ENCODE measurements around the gene LHPP. TPM values are rescaled to one million over a fixed set of nuclear protein-coding genes. Genes with fewer than 3 reads are reported as not detected.

LHPP gene
- total RNA-seq, 1 donor from 2014 or later = 18.8 TPM

GRCh38 chr10:124460144-124460543 lies 1.5 kb upstream of the LHPP start:
- Mint-ChIP-seq H3K4me3 (ENCODE audit: unreplicated experiment) (no peak overlapping the region), H3K27ac (ENCODE audit: unreplicated experiment) (no peak overlapping the region), H3K4me1 (ENCODE audit: unreplicated experiment) (peaks cover 10% of the 10 kb centered on the region), H3K9me3 (ENCODE audit: unreplicated experiment) (no peaks in the 10 kb centered on the region), H3K27me3 (ENCODE audit: unreplicated experiment) (peaks cover 17% of the 10 kb centered on the region), H3K36me3 (ENCODE audit: unreplicated experiment) (no peaks in the 10 kb centered on the region)
- no peak for TF ChIP-seq CTCF (IDR thresholded peaks at IDR 0.05)
- DNase-seq (ENCODE audit: extremely low spot score, unreplicated experiment) = no peak

- Mint-ChIP-seq H3K27me3 (ENCODE audit: unreplicated experiment) (peaks cover 4% of the 10 kb centered on the region), H3K4me3 (ENCODE audit: unreplicated experiment) (peak overlapping the region; percentile 85), H3K4me1 (ENCODE audit: unreplicated experiment) (peaks cover 10% of the 10 kb centered on the region), H3K36me3 (ENCODE audit: unreplicated experiment) (no peaks in the 10 kb centered on the region), H3K27ac (ENCODE audit: unreplicated experiment) (peak overlapping the region; percentile 34), H3K9me3 (ENCODE audit: unreplicated experiment) (no peaks in the 10 kb centered on the region)
- no peak for DNase-seq (ENCODE audit: extremely low spot score, unreplicated experiment)
- no peak for TF ChIP-seq CTCF (IDR thresholded peaks at IDR 0.05)
These were observed 699 bp downstream of the LHPP start for GRCh38 chr10:124462348-124462695.

GRCh38 chr10:124464028-124464965 lies 2.7 kb downstream of the LHPP start:
- Mint-ChIP-seq H3K27ac (ENCODE audit: unreplicated experiment) (no peak overlapping the region), H3K36me3 (ENCODE audit: unreplicated experiment) (no peaks in the 10 kb centered on the region), H3K9me3 (ENCODE audit: unreplicated experiment) (no peaks in the 10 kb centered on the region), H3K27me3 (ENCODE audit: unreplicated experiment) (no peaks in the 10 kb centered on the region), H3K4me1 (ENCODE audit: unreplicated experiment) (peaks cover 8% of the 10 kb centered on the region), H3K4me3 (ENCODE audit: unreplicated experiment) (no peak overlapping the region)
- DNase-seq (ENCODE audit: extremely low spot score, unreplicated experiment) = no peak
- no peak for TF ChIP-seq CTCF (IDR thresholded peaks at IDR 0.05)

DNA sequence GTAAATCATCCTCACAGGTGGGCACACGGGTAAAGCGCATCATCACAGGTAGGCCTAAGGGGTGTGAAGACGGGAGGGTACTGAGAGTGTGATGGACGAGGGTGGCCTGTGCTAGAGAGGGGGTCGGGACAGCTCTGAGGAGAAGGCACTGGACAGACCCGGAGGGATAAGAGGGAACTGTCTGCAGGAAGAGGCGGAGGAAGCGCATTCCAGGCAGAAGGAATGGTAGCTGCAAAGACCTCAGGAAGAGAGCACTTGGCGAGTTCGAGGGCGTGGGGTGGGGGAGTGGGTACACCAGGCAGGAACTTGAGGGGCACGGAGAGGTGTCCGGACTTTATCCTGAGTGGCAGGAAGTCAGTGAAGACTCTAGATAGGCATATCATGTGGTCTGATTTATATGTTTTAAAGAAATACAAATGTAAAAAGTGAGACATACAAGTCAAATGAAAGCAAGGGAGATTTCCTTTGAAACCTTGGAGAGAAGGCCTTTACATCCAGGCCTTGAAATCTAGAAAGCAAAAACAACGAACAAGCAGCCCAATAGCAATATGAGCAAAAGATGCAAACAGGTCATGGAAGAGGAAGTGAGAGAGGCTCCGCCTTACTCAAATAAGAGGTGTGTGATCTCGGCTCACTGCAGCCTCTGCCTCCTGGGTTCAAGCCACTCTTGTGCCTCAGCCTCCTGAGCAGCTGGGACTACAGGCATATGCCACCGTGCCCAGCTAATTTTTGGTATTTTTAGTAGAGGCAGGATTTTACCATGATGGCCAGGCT lies 3.6 kb downstream of the LHPP start:
- H3K9me3 Mint-ChIP-seq (ENCODE audit: unreplicated experiment) = no peaks in the 10 kb centered on the region
- H3K27me3 Mint-ChIP-seq (ENCODE audit: unreplicated experiment) = no peaks in the 10 kb centered on the region
- H3K4me1 Mint-ChIP-seq (ENCODE audit: unreplicated experiment) = peaks cover 8% of the 10 kb centered on the region
- TF ChIP-seq CTCF (IDR thresholded peaks at IDR 0.05) = no peak
- DNase-seq (ENCODE audit: extremely low spot score, unreplicated experiment) = no peak
- H3K27ac Mint-ChIP-seq (ENCODE audit: unreplicated experiment) = no peak overlapping the region
- H3K4me3 Mint-ChIP-seq (ENCODE audit: unreplicated experiment) = no peak overlapping the region
- H3K36me3 Mint-ChIP-seq (ENCODE audit: unreplicated experiment) = no peaks in the 10 kb centered on the region

Data from osteocyte (in vitro differentiated cells).